ENCODE results near the gene ANKRD33. TPM values are rescaled to one million over a fixed set of nuclear protein-coding genes. Genes with fewer than 3 reads are reported as not detected.

Gene ANKRD33
- total RNA-seq, 1 experiment from 2014 or later: not detected

Other genes starting within 250 kb of the ANKRD33 start
- gene FIGNL2, start 39.4 kb upstream of the ANKRD33 start, total RNA-seq (2014; rRNA removed; shearing (Covaris generic)): not detected in 2 replicates
- 0.29 TPM in 1 of 2 replicates, not detected in the other for gene ACVRL1, start 19.4 kb downstream of the ANKRD33 start, total RNA-seq (2014; rRNA removed; shearing (Covaris generic))
- gene ACVR1B, start 63.6 kb downstream of the ANKRD33 start, total RNA-seq (2014; rRNA removed; shearing (Covaris generic)): 2.1 and 3.2 TPM in 2 replicates
- 0.20 and 0.24 TPM in 2 replicates for gene TAMALIN, start 118.8 kb downstream of the ANKRD33 start, total RNA-seq (2014; rRNA removed; shearing (Covaris generic))
- 3.0 and 5.6 TPM in 2 replicates for gene NR4A1, start 163.3 kb downstream of the ANKRD33 start, total RNA-seq (2014; rRNA removed; shearing (Covaris generic))
- gene ATG101, start 181.9 kb downstream of the ANKRD33 start, total RNA-seq (2014; rRNA removed; shearing (Covaris generic)): 46.5 and 56.1 TPM in 2 replicates
- not detected in 2 replicates for gene SMIM41, start 191.6 kb downstream of the ANKRD33 start, total RNA-seq (2014; rRNA removed; shearing (Covaris generic))

Data from RPMI7951 (cell line).